ENCODE measurements around the gene CCR5. TPM values are rescaled to one million over a fixed set of nuclear protein-coding genes. Genes with fewer than 3 reads are reported as not detected.

CCR5 gene
- total and polyA plus RNA-seq, 9 of the 15 experiments (the other 6 are each of a cell fraction or from before 2014, with no cell fraction given): not detected

DNA sequence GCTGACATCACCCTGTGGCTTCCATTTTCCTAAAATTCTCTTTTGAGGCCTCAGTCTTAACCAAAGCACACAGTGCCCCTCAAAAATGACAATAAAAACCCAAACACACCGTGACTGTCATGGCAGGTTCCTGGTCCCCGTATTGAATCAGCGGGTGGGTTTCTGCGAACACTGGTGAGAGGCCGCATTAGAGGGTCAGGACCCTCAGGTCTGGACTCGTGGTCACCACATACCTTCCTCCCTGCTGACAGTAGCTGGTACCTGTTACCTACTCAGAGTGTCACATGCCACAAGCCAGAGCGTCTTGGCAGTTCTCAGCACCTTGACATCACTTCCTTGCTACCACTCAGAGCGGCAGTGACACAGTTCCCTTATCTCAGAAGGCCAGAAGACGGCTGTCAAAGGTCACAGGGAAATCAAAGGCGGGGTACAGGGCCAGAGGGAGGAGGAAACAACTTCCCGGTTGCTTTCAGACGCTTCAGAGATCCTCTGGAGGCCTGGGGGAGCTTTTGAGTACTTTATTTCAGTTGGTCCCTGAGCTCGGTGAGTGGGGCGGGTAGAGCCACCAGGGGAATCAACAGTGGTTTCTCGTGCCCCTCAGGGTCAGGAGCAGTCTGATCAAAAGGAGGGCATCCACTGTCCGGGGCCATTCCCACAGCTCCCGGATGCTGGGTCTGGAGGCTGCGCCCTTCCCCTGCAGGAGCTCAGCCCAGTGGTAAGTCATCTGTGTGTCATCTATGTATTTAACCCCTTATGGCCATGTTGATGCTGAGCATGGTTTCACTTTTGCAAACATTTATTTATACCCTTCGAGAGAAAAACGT, 36.3 kb downstream of the CCR5 start, which contains the start of the genes CCR5AS and CCRL2 (continued):
- TF ChIP-seq SLC30A9 (CRISPR knock-in tag; IDR thresholded peaks at IDR 0.05): no peak
- TF ChIP-seq MAFF (IDR thresholded peaks at IDR 0.05; ENCODE audit: low read length): no peak
- TF ChIP-seq CREM (IDR thresholded peaks at IDR 0.05; ENCODE audit: low read depth): peak; percentile 98
- TF ChIP-seq DPF2 (IDR thresholded peaks at IDR 0.05): peak; percentile 97
- peak; percentile 86 for TF ChIP-seq TOE1 (IDR thresholded peaks at IDR 0.05; ENCODE audit: borderline replicate concordance)
- no peak for TF ChIP-seq TOE1 (CRISPR knock-in tag; IDR thresholded peaks at IDR 0.05; ENCODE audit: borderline replicate concordance, low read depth)
- peak; percentile 23; the same call in 1 of the 2 replicates for TF ChIP-seq ZBTB2 (IDR thresholded peaks at IDR 0.05)
- TF ChIP-seq, protein P1, sequence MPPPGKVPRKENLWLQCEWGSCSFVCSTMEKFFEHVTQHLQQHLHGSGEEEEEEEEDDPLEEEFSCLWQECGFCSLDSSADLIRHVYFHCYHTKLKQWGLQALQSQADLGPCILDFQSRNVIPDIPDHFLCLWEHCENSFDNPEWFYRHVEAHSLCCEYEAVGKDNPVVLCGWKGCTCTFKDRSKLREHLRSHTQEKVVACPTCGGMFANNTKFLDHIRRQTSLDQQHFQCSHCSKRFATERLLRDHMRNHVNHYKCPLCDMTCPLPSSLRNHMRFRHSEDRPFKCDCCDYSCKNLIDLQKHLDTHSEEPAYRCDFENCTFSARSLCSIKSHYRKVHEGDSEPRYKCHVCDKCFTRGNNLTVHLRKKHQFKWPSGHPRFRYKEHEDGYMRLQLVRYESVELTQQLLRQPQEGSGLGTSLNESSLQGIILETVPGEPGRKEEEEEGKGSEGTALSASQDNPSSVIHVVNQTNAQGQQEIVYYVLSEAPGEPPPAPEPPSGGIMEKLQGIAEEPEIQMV (tag; conservative IDR thresholded peaks at IDR 0.05; ENCODE audit: low read depth): peak; percentile 74
- no peak for TF ChIP-seq ATF6 (CRISPR knock-in tag; IDR thresholded peaks at IDR 0.05)
- TF ChIP-seq ZNF263 (CRISPR knock-in tag; IDR thresholded peaks at IDR 0.05; ENCODE audit: borderline replicate concordance): no peak
- TF ChIP-seq RBM22 (IDR thresholded peaks at IDR 0.05; ENCODE audit: low read depth, low read length, poor library complexity, severe bottlenecking): no peak
- no peak for TF ChIP-seq SIN3A (IDR thresholded peaks at IDR 0.05; ENCODE audit: borderline replicate concordance in 2 of 2, control insufficient read depth in 1 of 2, low read depth in 2 of 2, low read length in 2 of 2)
- no peak for TF ChIP-seq MCM7 (IDR thresholded peaks at IDR 0.05)
- no peak for TF ChIP-seq NFE2L1 (tag; IDR thresholded peaks at IDR 0.05; ENCODE audit: borderline replicate concordance, low read depth)
- TF ChIP-seq PTRF (tag; IDR thresholded peaks at IDR 0.05): peak; percentile 50
- TF ChIP-seq MNT (conservative IDR thresholded peaks at IDR 0.05): peak in 1 of 2 experiments; percentile 88; a peak in 3 of 4 replicates
- peak; percentile 67 to 91; a peak in 3 of 4 replicates for TF ChIP-seq ARNT (IDR thresholded peaks at IDR 0.05)
- TF ChIP-seq CBX8 (IDR thresholded peaks at IDR 0.05; ENCODE audit: borderline replicate concordance, extremely low read depth, low read depth, low read length, poor library complexity, severe bottlenecking): no peak
- TF ChIP-seq ZNF766 (CRISPR knock-in tag; conservative IDR thresholded peaks at IDR 0.05): peak; percentile 93

All from K562 (cell line).